ENCODE measurements around the gene MYO18A. TPM values are rescaled to one million over a fixed set of nuclear protein-coding genes. Genes with fewer than 3 reads are reported as not detected.
A peak's percentile ranks its signal among the peaks of the same experiment; 100 is the strongest.

The MYO18A gene
- total and polyA plus RNA-seq, 7 experiments from 2014 or later = 10.2 to 144 (median 95.3) TPM

GRCh38 chr17:29141514-29141876 lies 38.7 kb downstream of the MYO18A start:
- Mint-ChIP-seq H3K4me1 (peaks cover 56 to 75% (median 66%) of the 10 kb centered on the region in 7 donors), H3K9me3 (no peaks in the 10 kb centered on the region), H3K27me3 (no peaks in the 10 kb centered on the region), H3K36me3 (peaks cover 0 to 3% (median 0%) of the 10 kb centered on the region in 5 donors), H3K27ac (peak overlapping the region; percentile 88 to 98 (median 96)), H3K4me3 (peak overlapping the region; percentile 83 to 98 (median 91))
- POLR2A ChIA-PET = interaction anchor here (0.7 to 3.8 kb wide), 5 partner anchors 11 to 431 kb away, joined by 3 to 20 read pairs (median 4); partner anchors contain the start of gene PHF12
- ATAC-seq (no peak), DNase-seq (no peak)
- H3K27me3 ChIP-seq (ENCODE audit: control insufficient read depth in 2 of 2, insufficient read depth in 2 of 2, low read length in 2 of 2) = no peaks in the 10 kb centered on the region
- H3K4me1 ChIP-seq (ENCODE audit: control insufficient read depth in 2 of 2, insufficient read depth in 2 of 2, low read length in 2 of 2) = peaks cover 36 to 50% of the 10 kb centered on the region in 2 donors
- CTCF ChIA-PET = interaction anchor here (0.7 to 14.3 kb wide), 4 partner anchors 10 to 39 kb away, joined by 3 to 230 read pairs (median 31); partner anchors contain the start of gene MYO18A
- H3K27ac ChIP-seq (ENCODE audit: low read depth, low read length) = peak overlapping the region; percentile 79
- H3K36me3 ChIP-seq (ENCODE audit: control insufficient read depth in 2 of 3, insufficient read depth in 3 of 3, low read length in 3 of 3) = peaks cover 0 to 7% (median 0%) of the 10 kb centered on the region in 3 experiments
- peak overlapping the region; percentile 76 for H3K4me3 ChIP-seq (ENCODE audit: low read length)
- intact Hi-C loops (cut with micrococcal nuclease) = loop anchor here (2.0 to 10.0 kb wide), 3 partner anchors 153 to 423 kb away; partner anchors contain the start of genes ABHD15 (in 2 of the 2), TP53I13 (in 2 of the 2), NEK8 (in 1 of the 2) and NUFIP2 (in 1 of the 2)
- no peaks in the 10 kb centered on the region for H3K9me3 ChIP-seq (ENCODE audit: control insufficient read depth in 2 of 3, low read length in 3 of 3)

- Histone ChIP-seq H3K27ac (ENCODE audit: low read depth, low read length) (peak overlapping the region; percentile 79), H3K4me1 (ENCODE audit: control insufficient read depth in 2 of 2, insufficient read depth in 2 of 2, low read length in 2 of 2) (peaks cover 36 to 50% of the 10 kb centered on the region in 2 donors), H3K36me3 (ENCODE audit: control insufficient read depth in 2 of 3, insufficient read depth in 3 of 3, low read length in 3 of 3) (peaks cover 0 to 9% (median 0%) of the 10 kb centered on the region in 3 experiments), H3K4me3 (ENCODE audit: low read length) (peak overlapping the region; percentile 76), H3K27me3 (ENCODE audit: control insufficient read depth in 2 of 2, insufficient read depth in 2 of 2, low read length in 2 of 2) (no peaks in the 10 kb centered on the region), H3K9me3 (ENCODE audit: control insufficient read depth in 2 of 3, low read length in 3 of 3) (no peaks in the 10 kb centered on the region)
- H3K9me3 Mint-ChIP-seq = no peaks in the 10 kb centered on the region
- intact Hi-C loops (cut with micrococcal nuclease) = loop anchor here (1.0 to 10.0 kb wide), 7 partner anchors 7 to 424 kb away; partner anchors contain the start of genes ABHD15 (in 2 of the 2), TP53I13 (in 2 of the 2), NEK8 (in 1 of the 2) and NUFIP2 (in 1 of the 2)
- ATAC-seq (peak; percentile 70), DNase-seq (peak; percentile 36 to 79 (median 65))
- peaks cover 56 to 76% (median 68%) of the 10 kb centered on the region in 7 donors for H3K4me1 Mint-ChIP-seq
- ChIA-PET CTCF (interaction anchor here (0.6 to 14.3 kb wide), 11 partner anchors 8 to 666 kb away, joined by 3 to 230 read pairs (median 4); partner anchors contain the start of gene MYO18A), POLR2A (interaction anchor here (0.6 to 3.8 kb wide), 14 partner anchors 8 to 430 kb away, joined by 3 to 28 read pairs (median 4); partner anchors contain the start of genes MYO18A, NUFIP2 and PHF12)
- peak overlapping the region; percentile 83 to 98 (median 91) for H3K4me3 Mint-ChIP-seq
- peak overlapping the region; percentile 88 to 98 (median 96) for H3K27ac Mint-ChIP-seq
- peaks cover 0 to 3% (median 0%) of the 10 kb centered on the region in 5 donors for H3K36me3 Mint-ChIP-seq
- H3K27me3 Mint-ChIP-seq = no peaks in the 10 kb centered on the region
Observed at GRCh38 chr17:29140631-29141513, 39.3 kb downstream of the MYO18A start.

DNA sequence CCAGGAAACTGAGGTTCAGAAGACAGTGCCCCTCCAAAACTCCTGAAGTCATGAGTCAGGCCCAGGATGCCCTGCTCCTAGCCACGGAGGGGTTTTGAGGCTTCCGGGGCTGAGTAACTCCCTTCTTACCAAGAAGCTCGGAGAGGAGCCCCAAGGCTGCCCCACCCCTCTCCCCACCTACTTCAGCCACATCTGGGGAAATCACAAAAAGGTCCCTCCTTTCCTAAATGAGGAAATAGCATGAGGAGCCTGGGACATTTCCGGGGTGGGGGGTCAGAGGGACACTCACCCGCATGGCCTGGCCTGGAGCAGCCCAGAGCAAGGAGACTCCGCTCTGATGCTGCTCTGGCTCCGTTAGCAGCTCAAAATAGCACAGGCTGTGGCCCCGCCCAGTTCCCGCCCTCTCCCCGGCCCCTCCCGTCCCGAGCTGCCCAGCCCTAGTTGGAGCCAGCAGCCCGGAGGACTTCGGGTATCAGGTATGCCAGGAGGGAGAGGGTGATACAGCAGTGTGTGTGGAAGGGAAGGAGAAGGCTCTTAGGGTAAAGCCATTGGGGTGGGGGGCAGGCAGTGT lies 40.1 kb downstream of the MYO18A start:
- H3K36me3 Mint-ChIP-seq = peaks cover 0 to 8% (median 0%) of the 10 kb centered on the region in 5 donors
- no peaks in the 10 kb centered on the region for H3K9me3 Mint-ChIP-seq
- ATAC-seq (peak; percentile 73), DNase-seq (peak in 8 of 9 donors; percentile 48 to 81 (median 51))
- POLR2A ChIA-PET = interaction anchor here (0.6 to 3.8 kb wide), 13 partner anchors 8 to 238 kb away, joined by 3 to 28 read pairs (median 4); partner anchors contain the start of genes MYO18A, NUFIP2 and PHF12
- H3K4me3 Mint-ChIP-seq = peak overlapping the region; percentile 83 to 98 (median 91)
- peak overlapping the region; percentile 88 to 98 (median 96) for H3K27ac Mint-ChIP-seq
- Histone ChIP-seq H3K27ac (ENCODE audit: low read depth, low read length) (peak overlapping the region; percentile 79), H3K4me1 (ENCODE audit: control insufficient read depth in 2 of 2, insufficient read depth in 2 of 2, low read length in 2 of 2) (peaks cover 35 to 43% of the 10 kb centered on the region in 2 donors), H3K36me3 (ENCODE audit: control insufficient read depth in 2 of 3, insufficient read depth in 3 of 3, low read length in 3 of 3) (peaks cover 0 to 13% (median 0%) of the 10 kb centered on the region in 3 experiments), H3K27me3 (ENCODE audit: control insufficient read depth in 2 of 2, insufficient read depth in 2 of 2, low read length in 2 of 2) (no peaks in the 10 kb centered on the region), H3K9me3 (ENCODE audit: control insufficient read depth in 2 of 3, low read length in 3 of 3) (no peaks in the 10 kb centered on the region), H3K4me3 (ENCODE audit: low read length) (peak overlapping the region; percentile 76)
- intact Hi-C loops (cut with micrococcal nuclease) = loop anchor here (1.0 to 10.0 kb wide), 7 partner anchors 8 to 425 kb away; partner anchors contain the start of genes ABHD15 (in 2 of the 2), TP53I13 (in 2 of the 2), NEK8 (in 1 of the 2) and NUFIP2 (in 1 of the 2)
- H3K4me1 Mint-ChIP-seq = peaks cover 54 to 75% (median 66%) of the 10 kb centered on the region in 7 donors
- CTCF ChIA-PET = interaction anchor here (0.6 to 14.3 kb wide), 9 partner anchors 9 to 222 kb away, joined by 3 to 230 read pairs (median 4); partner anchors contain the start of gene MYO18A
- H3K27me3 Mint-ChIP-seq = no peaks in the 10 kb centered on the region

GRCh38 chr17:29138971-29139691 lies 41.1 kb downstream of the MYO18A start:
- Histone ChIP-seq H3K36me3 (ENCODE audit: control insufficient read depth in 2 of 3, insufficient read depth in 3 of 3, low read length in 3 of 3) (peaks cover 0 to 16% (median 0%) of the 10 kb centered on the region in 3 experiments), H3K27ac (ENCODE audit: low read depth, low read length) (peak overlapping the region; percentile 79), H3K27me3 (ENCODE audit: control insufficient read depth in 2 of 2, insufficient read depth in 2 of 2, low read length in 2 of 2) (no peaks in the 10 kb centered on the region), H3K4me3 (ENCODE audit: low read length) (peak overlapping the region; percentile 76), H3K4me1 (ENCODE audit: control insufficient read depth in 2 of 2, insufficient read depth in 2 of 2, low read length in 2 of 2) (peaks cover 32 to 37% of the 10 kb centered on the region in 2 donors), H3K9me3 (ENCODE audit: control insufficient read depth in 2 of 3, low read length in 3 of 3) (no peaks in the 10 kb centered on the region)
- no peaks in the 10 kb centered on the region for H3K27me3 Mint-ChIP-seq
- ATAC-seq = peak; percentile 33
- H3K4me3 Mint-ChIP-seq = peak overlapping the region; percentile 83 to 98 (median 91)
- DNase-seq = peak in 4 of 9 donors; percentile 18 to 54 (median 26)
- H3K27ac Mint-ChIP-seq = peak overlapping the region; percentile 88 to 98 (median 96)
- ChIA-PET CTCF (interaction anchor here (1.3 to 14.3 kb wide), 4 partner anchors 9 to 41 kb away, joined by 4 to 230 read pairs (median 32); partner anchors contain the start of gene MYO18A), POLR2A (interaction anchor here (0.6 to 3.8 kb wide), 15 partner anchors 9 to 755 kb away, joined by 3 to 28 read pairs (median 5); partner anchors contain the start of genes MYO18A, NUFIP2 and PHF12)
- H3K36me3 Mint-ChIP-seq = peaks cover 0 to 10% (median 0%) of the 10 kb centered on the region in 5 donors
- H3K4me1 Mint-ChIP-seq = peaks cover 50 to 70% (median 62%) of the 10 kb centered on the region in 7 donors
- intact Hi-C loops (cut with micrococcal nuclease) = no loop called here
- no peaks in the 10 kb centered on the region for H3K9me3 Mint-ChIP-seq

DNA sequence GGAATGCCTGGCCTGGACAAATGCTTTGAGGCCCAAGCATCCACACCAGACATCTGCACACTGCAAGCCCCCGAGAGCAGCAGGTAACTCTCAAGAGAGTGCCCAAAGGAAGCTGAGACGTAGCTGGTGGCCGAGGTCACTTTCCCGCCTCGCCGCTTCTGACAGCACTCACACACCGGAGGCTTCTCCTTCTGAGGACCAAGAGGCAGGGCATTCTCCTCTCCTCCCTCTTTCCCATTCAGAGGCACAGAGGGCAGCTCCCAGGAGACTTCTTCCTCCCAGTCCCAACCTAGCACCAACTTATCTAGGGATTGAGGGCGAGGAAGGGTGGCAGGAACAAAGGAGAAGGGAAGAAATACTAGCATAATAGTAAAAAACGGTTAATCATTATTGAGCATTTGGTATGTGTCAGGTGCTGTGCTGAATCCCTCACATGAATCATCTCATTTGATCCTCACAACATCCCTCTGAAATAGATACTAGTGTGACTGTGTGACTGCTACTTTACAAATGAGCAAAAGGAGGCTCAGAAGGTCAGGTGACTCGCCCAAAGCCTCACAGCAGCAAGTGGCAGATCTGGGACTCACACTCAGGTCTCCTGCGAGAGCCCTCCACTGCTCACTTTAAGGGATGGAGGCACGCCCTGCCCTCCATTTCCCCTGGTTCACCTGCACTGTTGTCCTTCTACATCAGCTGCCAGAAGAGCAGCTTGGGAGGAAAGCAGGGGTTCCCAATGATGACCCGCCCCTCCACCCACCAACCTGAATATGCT lies 41.8 kb downstream of the MYO18A start:
- Mint-ChIP-seq H3K36me3 (peaks cover 0 to 10% (median 0%) of the 10 kb centered on the region in 5 donors), H3K27me3 (no peaks in the 10 kb centered on the region), H3K4me1 (peaks cover 44 to 68% (median 63%) of the 10 kb centered on the region in 7 donors), H3K4me3 (peak overlapping the region; percentile 83 to 98 (median 91)), H3K9me3 (no peaks in the 10 kb centered on the region), H3K27ac (peak overlapping the region; percentile 88 to 98 (median 96))
- ChIA-PET CTCF (interaction anchor here (0.7 to 14.3 kb wide), 10 partner anchors 7 to 193 kb away, joined by 3 to 230 read pairs (median 4); partner anchors contain the start of gene MYO18A), POLR2A (interaction anchor here (0.7 to 3.8 kb wide), 12 partner anchors 8 to 754 kb away, joined by 3 to 28 read pairs (median 4); partner anchors contain the start of genes MYO18A and PHF12)
- Histone ChIP-seq H3K27me3 (ENCODE audit: control insufficient read depth in 2 of 2, insufficient read depth in 2 of 2, low read length in 2 of 2) (no peaks in the 10 kb centered on the region), H3K4me1 (ENCODE audit: control insufficient read depth in 2 of 2, insufficient read depth in 2 of 2, low read length in 2 of 2) (peaks cover 32 to 37% of the 10 kb centered on the region in 2 donors), H3K4me3 (ENCODE audit: low read length) (peak overlapping the region; percentile 76), H3K36me3 (ENCODE audit: control insufficient read depth in 2 of 3, insufficient read depth in 3 of 3, low read length in 3 of 3) (peaks cover 0 to 21% (median 0%) of the 10 kb centered on the region in 3 experiments), H3K27ac (ENCODE audit: low read depth, low read length) (peak overlapping the region; percentile 79), H3K9me3 (ENCODE audit: control insufficient read depth in 2 of 3, low read length in 3 of 3) (no peaks in the 10 kb centered on the region)
- ATAC-seq (peak; percentile 6), DNase-seq (peak in 5 of 9 donors; percentile 18 to 61 (median 27))
- intact Hi-C loops (cut with micrococcal nuclease) = no loop called here
